NT2/D1 (cell line): ENCODE results near the gene SPTLC1.

Source experiments
- YY1 ChIP-seq: IDR thresholded peaks from 2 replicates; pipeline ENCODE4 v1.6.1; 2011; ENCODE audit not compliant: insufficient read length, insufficient read depth
- ZNF274 ChIP-seq: IDR thresholded peaks from 2 replicates; pipeline ENCODE4 v1.6.1; 2011; ENCODE audit warnings: mild to moderate bottlenecking, low read depth, low read length

DNA sequence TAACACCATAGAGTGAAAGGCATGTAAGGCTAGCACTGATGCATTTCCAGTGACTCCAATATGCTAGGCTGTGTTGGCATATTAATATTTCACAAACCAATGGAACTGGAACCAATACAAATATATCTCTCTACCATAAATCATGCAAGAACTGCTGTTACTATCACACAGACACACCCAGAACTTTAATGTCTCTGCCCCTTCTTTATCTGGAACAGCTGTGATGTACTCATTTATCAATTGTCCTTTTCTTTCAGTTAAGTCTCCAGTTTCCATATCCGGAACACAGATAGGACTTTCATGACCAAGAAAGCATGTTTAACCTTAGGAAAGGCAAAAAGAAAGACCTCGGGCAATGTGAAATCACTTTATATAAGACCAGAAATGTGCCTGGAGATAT is 70.3 kb downstream of the SPTLC1 start:
- TF ChIP-seq ZNF274 (no peak), YY1 (no peak)
